Measurements from ENCODE around the gene ICAM2. TPM values are rescaled to one million over a fixed set of nuclear protein-coding genes. Genes with fewer than 3 reads are reported as not detected.
"Not testable (repeated sequence)": the region's sequence is repeated elsewhere in the genome, so short reads cannot be mapped to it uniquely, and the experiment has no call there.

Gene ICAM2
- total RNA-seq, 6 donors from 2014 or later: 27.2 to 114 (median 82.0) TPM

GRCh38 chr17:63983320-63983719, 37.1 kb downstream of the ICAM2 start:
- H3K4me3 ChIP-seq: no peak overlapping the region
- no peaks in the 10 kb centered on the region for H3K36me3 ChIP-seq
- peak overlapping the region; percentile 20 to 82 (median 76) for H3K27ac ChIP-seq
- no peaks in the 10 kb centered on the region for H3K27me3 ChIP-seq
- H3K9me3 ChIP-seq: no peaks in the 10 kb centered on the region
- 17 to 49% methylated on average over 3 to 7 of the region's 7 CpGs for WGBS, 2 donors
- peaks cover 49 to 66% (median 49%) of the 10 kb centered on the region in 4 donors for H3K4me1 ChIP-seq
- TF ChIP-seq POLR2A (IDR thresholded peaks at IDR 0.05) (no peak), POLR2AphosphoS5 (IDR thresholded peaks at IDR 0.05) (peak; percentile 11 to 25)
- ATAC-seq (ENCODE audit: low FRiP score in 2 of 2) (no peak), DNase-seq (no peak)

- H3K27ac ChIP-seq: peak overlapping the region in 3 of 4 donors; percentile 71 to 82 (median 80)
- H3K4me1 ChIP-seq: peaks cover 45 to 66% (median 47%) of the 10 kb centered on the region in 4 donors
- H3K9me3 ChIP-seq; H3K4me3 ChIP-seq; H3K27me3 ChIP-seq; ATAC-seq (ENCODE audit: low FRiP score in 2 of 2); H3K36me3 ChIP-seq; DNase-seq: not testable (repeated sequence)
- WGBS, 2 donors: 90 to 97% methylated on average over 2 of the region's 2 CpGs
Measured at GRCh38 chr17:63982641-63983040, 37.8 kb downstream of the ICAM2 start.

- no peak for ATAC-seq (ENCODE audit: low FRiP score in 2 of 2)
- Histone ChIP-seq H3K9me3 (no peaks in the 10 kb centered on the region), H3K4me3 (no peak overlapping the region), H3K27me3 (no peaks in the 10 kb centered on the region), H3K4me1 (peaks cover 8 to 31% (median 15%) of the 10 kb centered on the region in 4 donors), H3K36me3 (no peaks in the 10 kb centered on the region), H3K27ac (peak overlapping the region in 3 of 4 donors; percentile 6 to 52 (median 46))
- TF ChIP-seq CTCF (IDR thresholded peaks at IDR 0.05): no peak
- no peak for TF ChIP-seq POLR2AphosphoS5 (IDR thresholded peaks at IDR 0.05)
- TF ChIP-seq EP300 (IDR thresholded peaks at IDR 0.05): no peak
- no peak for TF ChIP-seq POLR2A (IDR thresholded peaks at IDR 0.05)
- 68 to 69% methylated on average over 13 of the region's 13 CpGs for WGBS, 2 donors
- DNase-seq: no peak
Measured at GRCh38 chr17:63978272-63979200, 41.9 kb downstream of the ICAM2 start.

- Histone ChIP-seq H3K36me3 (no peaks in the 10 kb centered on the region), H3K27me3 (no peaks in the 10 kb centered on the region), H3K9me3 (no peaks in the 10 kb centered on the region), H3K4me3 (no peak overlapping the region), H3K27ac (no peak overlapping the region), H3K4me1 (peaks cover 0 to 21% (median 7%) of the 10 kb centered on the region in 4 donors)
- no peak for DNase-seq
- no peak for TF ChIP-seq CTCF (IDR thresholded peaks at IDR 0.05)
- TF ChIP-seq POLR2AphosphoS5 (IDR thresholded peaks at IDR 0.05): no peak
- TF ChIP-seq EP300 (IDR thresholded peaks at IDR 0.05): no peak
- TF ChIP-seq POLR2A (IDR thresholded peaks at IDR 0.05): no peak
- 68 to 69% methylated on average over 3 of the region's 3 CpGs for WGBS, 2 donors
- ATAC-seq (ENCODE audit: low FRiP score in 2 of 2): no peak
Measured at GRCh38 chr17:63976702-63977101, 43.7 kb downstream of the ICAM2 start.

- no peak for ATAC-seq (ENCODE audit: low FRiP score in 2 of 2)
- Histone ChIP-seq H3K4me3 (no peak overlapping the region), H3K9me3 (no peaks in the 10 kb centered on the region), H3K27me3 (no peaks in the 10 kb centered on the region), H3K4me1 (peaks cover 0 to 12% (median 4%) of the 10 kb centered on the region in 4 donors), H3K36me3 (no peaks in the 10 kb centered on the region), H3K27ac (no peak overlapping the region)
- no peak for DNase-seq
- WGBS, 2 donors: 87 to 94% methylated on average over 2 of the region's 2 CpGs
- TF ChIP-seq POLR2AphosphoS5 (IDR thresholded peaks at IDR 0.05): no peak
- TF ChIP-seq EP300 (IDR thresholded peaks at IDR 0.05): no peak
Measured at GRCh38 chr17:63975541-63976092, 44.8 kb downstream of the ICAM2 start.

- H3K36me3 ChIP-seq: no peaks in the 10 kb centered on the region
- no peaks in the 10 kb centered on the region for H3K9me3 ChIP-seq
- 84 to 85% methylated on average over 10 of the region's 10 CpGs for WGBS, 2 donors
- no peaks in the 10 kb centered on the region for H3K27me3 ChIP-seq
- no peak for TF ChIP-seq EP300 (IDR thresholded peaks at IDR 0.05)
- TF ChIP-seq POLR2AphosphoS5 (IDR thresholded peaks at IDR 0.05): no peak
- TF ChIP-seq POLR2A (IDR thresholded peaks at IDR 0.05): no peak
- TF ChIP-seq CTCF (IDR thresholded peaks at IDR 0.05): no peak
- H3K4me1 ChIP-seq: peaks cover 0 to 5% (median 0%) of the 10 kb centered on the region in 4 donors
- H3K27ac ChIP-seq: no peak overlapping the region
- no peak overlapping the region for H3K4me3 ChIP-seq
- no peak for DNase-seq
- no peak for ATAC-seq (ENCODE audit: low FRiP score in 2 of 2)
Measured at GRCh38 chr17:63974594-63975192, 45.7 kb downstream of the ICAM2 start.
